Common myeloid progenitor, CD34-positive (primary cell): ENCODE data around the gene SYNDIG1.

Source experiments
- CTCF ChIA-PET: fragments of 350-600 bp; sonication (Branson Sonifier 250); formaldehyde crosslinking; loops from one replicate; lab custom pipeline; 2021; ENCODE audit warnings: antibody characterized with exemption; lab: Charles Lee
- POLR2A ChIA-PET: fragments of 350-600 bp; sonication (Branson Sonifier 250); formaldehyde crosslinking; loops from one replicate; lab custom pipeline; 2021; ENCODE audit warnings: antibody characterized with exemption; lab: Charles Lee
- DNase-seq, 3 donors: peaks; one replicate each; pipeline versions ENCODE4 v3.0.0 to v3.0.0-alpha.2; 2013
- H3K27ac ChIP-seq, 2 experiments: 1 replicate in 1 of 2; 2 replicates in 1 of 2; pipeline ENCODE4 v1.7.0; 2013; ENCODE audit warnings: inconsistent platforms in 2 of 2, low read length in 2 of 2, mild to moderate bottlenecking in 2 of 2, low read depth in 1 of 2, moderate library complexity in 1 of 2; ENCODE audit not compliant: severe bottlenecking in 2 of 2, insufficient read depth in 1 of 2, poor library complexity in 1 of 2
- H3K27me3 ChIP-seq, 5 experiments: replicated peaks in 2 of 5; 1 replicate in 3 of 5; 2 replicates in 2 of 5; pipeline versions ENCODE4 v1.6.1 to v1.7.0; 2013; ENCODE audit warnings: low read length in 4 of 5, mild to moderate bottlenecking in 2 of 5, moderate library complexity in 2 of 5, inconsistent platforms in 1 of 5; ENCODE audit not compliant: insufficient read depth in 5 of 5, control insufficient read depth in 4 of 5
- H3K36me3 ChIP-seq, 4 experiments: 1 replicate in 2 of 4; 2 replicates in 2 of 4; pipeline versions ENCODE4 v1.6.1 to v1.7.0; 2013; ENCODE audit warnings: low read length in 3 of 4, control low read depth in 1 of 4, mild to moderate bottlenecking in 1 of 4; ENCODE audit not compliant: control insufficient read depth in 4 of 4, insufficient read depth in 4 of 4
- H3K4me1 ChIP-seq, 4 experiments: 1 replicate in 3 of 4; 2 replicates in 1 of 4; pipeline versions ENCODE4 v1.6.1 to v1.7.1; 2013; ENCODE audit warnings: low read length in 3 of 4, mild to moderate bottlenecking in 3 of 4, control low read depth in 1 of 4, inconsistent platforms in 1 of 4, moderate library complexity in 1 of 4; ENCODE audit not compliant: control insufficient read depth in 4 of 4, insufficient read depth in 4 of 4; ENCODE audit errors: control extremely low read depth in 1 of 4
- H3K4me3 ChIP-seq, 7 experiments: 1 replicate in 4 of 7; 2 replicates in 3 of 7; pipeline versions ENCODE4 v1.5.1 to v1.7.0; 2013; ENCODE audit warnings: mild to moderate bottlenecking in 7 of 7, low read length in 6 of 7, moderate library complexity in 6 of 7, inconsistent platforms in 2 of 7, low read depth in 2 of 7, control low read depth in 1 of 7; ENCODE audit not compliant: insufficient read depth in 4 of 7, control insufficient read depth in 1 of 7; ENCODE audit errors: extremely low read depth in 1 of 7
- H3K9me3 ChIP-seq, 5 experiments: 1 replicate in 4 of 5; 2 replicates in 1 of 5; pipeline versions ENCODE4 v1.6.1 to v1.7.1; 2013; ENCODE audit warnings: low read length in 4 of 5, mild to moderate bottlenecking in 2 of 5, inconsistent platforms in 1 of 5, low read depth in 1 of 5, moderate library complexity in 1 of 5; ENCODE audit not compliant: control insufficient read depth in 4 of 5, insufficient read depth in 2 of 5; ENCODE audit errors: control extremely low read depth in 1 of 5
- WGBS: methylation state at CpG from one replicate; pipeline ENCODE4 v1.1.5; 2013; ENCODE audit not compliant: insufficient coverage; 5-methylcytosine and 5-hydroxymethylcytosine counted together

SYNDIG1 gene

GRCh38 chr20:24578567-24579415 is 109.4 kb downstream of the SYNDIG1 start:
- POLR2A ChIA-PET: no interaction called here
- no peaks in the 10 kb centered on the region for H3K36me3 ChIP-seq
- H3K4me3 ChIP-seq: no peak overlapping the region
- H3K27ac ChIP-seq: no peak overlapping the region
- WGBS: 93% methylated on average over 11 of the region's 19 CpGs
- H3K4me1 ChIP-seq: no peaks in the 10 kb centered on the region
- no peaks in the 10 kb centered on the region for H3K9me3 ChIP-seq
- no peak for DNase-seq
- CTCF ChIA-PET: interaction anchor here (2.7 kb wide), 1 partner anchor 13 kb away, joined by 7 read pairs; no protein-coding TSS in a partner anchor
- H3K27me3 ChIP-seq: no peaks in the 10 kb centered on the region

GRCh38 chr20:24579475-24579874 is 110.0 kb downstream of the SYNDIG1 start:
- Histone ChIP-seq H3K9me3 (no peaks in the 10 kb centered on the region), H3K27ac (no peak overlapping the region), H3K4me1 (no peaks in the 10 kb centered on the region), H3K27me3 (no peaks in the 10 kb centered on the region), H3K36me3 (no peaks in the 10 kb centered on the region), H3K4me3 (no peak overlapping the region)
- POLR2A ChIA-PET: no interaction called here
- CTCF ChIA-PET: interaction anchor here (2.7 kb wide), 1 partner anchor 12 kb away, joined by 7 read pairs; no protein-coding TSS in a partner anchor
- DNase-seq: no peak
- WGBS: 92% methylated on average over 8 of the region's 10 CpGs

DNA sequence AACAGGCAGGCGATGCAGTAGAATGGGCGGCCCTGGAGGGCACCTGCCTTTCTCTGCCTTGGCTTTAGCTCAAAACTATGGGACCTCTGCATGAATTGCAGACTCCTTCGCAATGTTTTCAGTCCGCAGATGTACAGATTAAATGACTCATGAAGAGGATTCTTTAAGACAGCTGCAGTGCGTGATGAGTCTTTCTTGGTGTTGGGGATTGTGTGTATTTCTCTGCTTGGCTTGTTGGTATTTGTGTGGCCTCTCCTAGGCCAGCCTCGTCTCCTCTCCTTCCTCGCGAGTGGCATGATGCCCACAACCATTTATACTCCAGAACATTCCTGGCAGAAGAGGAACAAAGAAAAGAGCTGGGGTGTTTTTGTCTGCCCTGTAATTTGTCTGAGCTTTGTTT is 110.6 kb downstream of the SYNDIG1 start:
- POLR2A ChIA-PET: no interaction called here
- Histone ChIP-seq H3K27me3 (no peaks in the 10 kb centered on the region), H3K4me3 (no peak overlapping the region), H3K4me1 (no peaks in the 10 kb centered on the region), H3K27ac (no peak overlapping the region), H3K36me3 (no peaks in the 10 kb centered on the region), H3K9me3 (no peaks in the 10 kb centered on the region)
- DNase-seq: no peak
- 87% methylated on average over 2 of the region's 8 CpGs for WGBS
- CTCF ChIA-PET: interaction anchor here (0.8 kb wide), 1 partner anchor 10 kb away, joined by 5 read pairs; no protein-coding TSS in a partner anchor

- CTCF ChIA-PET: interaction anchor here (0.8 kb wide), 1 partner anchor 11 kb away, joined by 5 read pairs; no protein-coding TSS in a partner anchor
- Histone ChIP-seq H3K4me3 (no peak overlapping the region), H3K27me3 (no peaks in the 10 kb centered on the region), H3K9me3 (no peaks in the 10 kb centered on the region), H3K4me1 (no peaks in the 10 kb centered on the region), H3K36me3 (no peaks in the 10 kb centered on the region), H3K27ac (no peak overlapping the region)
- WGBS: 97% methylated on average over 5 of the region's 10 CpGs
- no peak for DNase-seq
- POLR2A ChIA-PET: no interaction called here
Observed at GRCh38 chr20:24580855-24581254, 111.4 kb downstream of the SYNDIG1 start.

- no peak for DNase-seq
- Histone ChIP-seq H3K9me3 (no peaks in the 10 kb centered on the region), H3K27me3 (no peaks in the 10 kb centered on the region), H3K36me3 (no peaks in the 10 kb centered on the region), H3K27ac (no peak overlapping the region), H3K4me3 (no peak overlapping the region), H3K4me1 (no peaks in the 10 kb centered on the region)
- POLR2A ChIA-PET: no interaction called here
- WGBS: 88% methylated on average over 11 of the region's 13 CpGs
- CTCF ChIA-PET: no interaction called here
Observed at GRCh38 chr20:24581443-24582170, 112.2 kb downstream of the SYNDIG1 start.

DNA sequence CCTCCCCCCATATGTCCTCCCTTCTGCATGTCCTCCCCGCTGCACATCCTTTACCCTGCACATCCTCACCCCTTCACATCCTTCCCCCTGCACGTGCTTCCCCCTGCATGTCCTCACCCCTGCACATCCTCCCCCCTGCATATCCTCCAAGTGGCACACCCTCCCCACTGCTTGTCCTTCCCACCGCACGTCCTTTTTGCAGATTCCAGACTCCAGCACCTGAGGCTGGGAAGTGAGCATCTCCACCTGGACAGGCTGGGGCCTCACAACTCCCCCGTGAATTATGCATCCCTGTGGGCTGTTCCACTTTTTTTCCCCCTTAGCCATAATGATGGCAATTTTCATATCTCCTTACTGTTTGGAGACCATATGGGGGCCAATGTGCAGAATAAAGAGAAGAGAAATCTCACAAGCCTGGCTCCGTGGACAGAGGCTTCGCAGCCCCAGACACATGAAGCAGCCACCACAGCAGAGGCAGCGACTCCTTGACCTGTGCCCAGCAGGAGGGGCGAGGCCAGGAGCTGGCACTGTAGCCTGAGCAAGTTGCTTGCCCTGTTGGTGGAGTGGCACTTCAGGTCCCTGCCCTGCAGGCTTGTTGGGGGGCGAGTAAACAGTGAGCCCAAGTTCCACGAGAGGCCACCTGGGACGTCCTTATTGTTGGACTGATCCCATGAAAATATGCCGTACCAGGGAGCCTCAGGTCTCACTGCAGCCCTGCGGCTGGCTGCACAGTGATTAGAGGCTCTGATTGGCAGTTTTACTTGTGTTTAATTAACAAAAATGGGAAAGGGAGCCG is 113.1 kb downstream of the SYNDIG1 start:
- ChIA-PET POLR2A (no interaction called here), CTCF (no interaction called here)
- Histone ChIP-seq H3K27me3 (no peaks in the 10 kb centered on the region), H3K9me3 (no peaks in the 10 kb centered on the region), H3K27ac (no peak overlapping the region), H3K36me3 (no peaks in the 10 kb centered on the region), H3K4me3 (no peak overlapping the region), H3K4me1 (no peaks in the 10 kb centered on the region)
- no peak for DNase-seq
- 89% methylated on average over 12 of the region's 15 CpGs for WGBS
